ENCODE measurements around the gene PLOD1.
A peak's percentile ranks its signal among the peaks of the same experiment; 100 is the strongest.
"Not testable (repeated sequence)": the region's sequence is repeated elsewhere in the genome, so short reads cannot be mapped to it uniquely, and the experiment has no call there.

Gene PLOD1

DNA sequence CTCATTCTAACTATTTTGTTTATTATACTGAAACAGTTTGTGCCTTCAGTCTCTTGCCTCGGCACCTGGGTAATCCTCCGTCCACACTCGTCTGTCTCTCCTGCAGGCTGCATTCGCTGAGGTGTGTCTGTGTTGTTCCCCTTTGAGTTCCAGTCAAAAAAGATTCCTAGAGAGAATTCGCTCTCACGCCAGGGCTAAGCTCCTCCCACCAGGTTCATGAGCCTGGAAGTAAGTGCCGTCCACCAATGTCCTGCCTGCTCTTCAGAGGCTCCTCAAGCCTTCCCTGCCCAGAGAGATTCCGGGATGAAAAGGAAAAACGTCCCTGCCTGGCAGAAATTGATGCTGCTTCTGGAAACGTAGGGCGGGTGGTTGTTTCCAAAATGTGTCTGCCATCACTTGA lies 21.2 kb upstream of the PLOD1 start:
- no peak for DNase-seq

DNA sequence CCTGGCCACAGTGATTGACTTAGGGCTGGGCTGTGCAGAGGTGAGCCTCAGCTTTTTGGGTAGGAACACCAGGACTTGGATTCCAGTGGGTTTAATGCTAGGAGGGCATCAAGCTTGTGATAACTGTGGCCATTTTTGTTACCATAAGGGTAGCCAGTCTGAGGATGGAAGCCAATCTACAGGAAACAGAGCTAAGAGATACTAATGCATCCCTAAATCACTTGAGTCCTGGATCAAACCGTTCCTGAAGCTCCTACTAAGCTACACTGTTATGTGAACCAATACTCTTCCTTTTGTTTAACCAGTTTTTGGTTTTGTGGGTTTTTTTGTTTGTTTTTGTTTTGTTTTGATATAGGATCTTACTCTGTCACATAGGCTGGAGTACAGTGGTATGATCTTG lies 20.5 kb upstream of the PLOD1 start:
- no peak for DNase-seq

- no peak for DNase-seq
Measured at GRCh38 chr1:11918799-11919519, 15.6 kb upstream of the PLOD1 start.

DNA sequence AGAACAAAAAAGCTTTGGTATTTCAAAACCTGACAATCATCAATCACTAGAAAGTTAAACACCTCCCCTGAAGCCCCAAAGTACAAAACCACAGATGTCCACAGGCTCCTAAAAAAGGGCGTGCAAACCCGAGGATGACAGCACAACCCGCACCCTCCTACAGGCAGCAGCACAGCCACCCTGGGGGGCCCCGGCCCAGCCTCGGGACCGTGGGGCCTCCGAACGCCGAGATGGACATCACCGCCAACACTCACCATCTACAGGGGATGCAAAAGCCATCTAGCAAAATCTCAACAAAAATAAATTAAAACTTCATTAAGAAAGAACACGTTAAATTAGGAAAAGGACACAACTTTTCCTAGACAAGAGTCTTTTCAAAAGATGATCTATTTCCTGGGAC lies 14.9 kb upstream of the PLOD1 start:
- no peak for DNase-seq

GRCh38 chr1:11920239-11920903 lies 14.1 kb upstream of the PLOD1 start:
- no peak for DNase-seq

- DNase-seq, result no peak
Measured at GRCh38 chr1:11921022-11921421, 13.5 kb upstream of the PLOD1 start.

DNA sequence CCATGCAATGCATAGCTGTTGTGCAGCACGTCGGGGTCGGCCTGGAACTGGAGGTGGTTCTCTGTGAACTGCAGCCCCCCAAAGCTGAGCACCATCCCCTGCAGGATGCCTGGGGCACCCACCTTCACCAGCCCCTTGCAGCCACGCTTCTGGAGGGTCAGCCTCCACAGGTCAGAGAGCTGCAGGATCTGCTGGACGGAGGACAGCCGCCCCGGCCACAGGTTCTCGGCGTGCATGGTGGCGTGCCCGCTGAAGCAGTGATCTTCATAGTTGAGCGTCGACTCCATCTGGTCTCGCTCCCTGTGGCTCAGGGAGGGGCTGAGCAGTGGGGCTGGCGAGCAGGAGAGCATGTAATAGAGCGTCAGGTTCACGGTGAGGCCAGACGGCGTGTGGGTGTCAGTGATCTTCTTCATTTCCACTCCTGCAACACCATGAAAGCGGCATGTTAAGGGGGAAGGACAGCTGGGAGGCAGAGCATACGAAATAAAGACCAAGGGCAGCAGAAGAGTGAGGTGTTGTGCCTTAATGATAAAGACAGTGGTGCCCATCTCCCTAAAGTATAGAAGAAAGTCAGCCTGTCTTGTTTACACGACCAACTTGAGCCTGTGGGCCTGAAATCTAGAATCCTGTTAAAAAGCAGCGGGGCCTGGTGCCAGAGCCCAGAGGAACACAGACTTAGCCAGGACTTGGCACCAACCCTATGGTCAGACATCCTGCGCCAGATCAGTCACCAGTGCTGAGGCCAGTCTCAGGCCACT lies 11.3 kb upstream of the PLOD1 start:
- no peak for DNase-seq

DNA sequence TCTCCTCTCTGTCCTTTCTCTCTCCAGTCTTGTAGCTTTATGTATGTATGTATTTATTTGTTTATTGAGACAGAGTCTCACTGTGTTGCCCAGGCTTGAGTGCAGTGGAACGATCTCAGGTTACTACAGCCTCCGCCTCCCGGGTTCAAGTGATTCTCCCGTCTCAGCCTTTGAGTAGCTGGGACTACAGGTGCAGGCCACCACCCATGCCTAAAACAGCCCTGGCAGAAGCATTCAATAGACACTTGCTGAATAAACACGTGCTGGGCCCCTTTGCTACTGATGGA lies 10.7 kb upstream of the PLOD1 start:
- DNase-seq, result no peak

DNA sequence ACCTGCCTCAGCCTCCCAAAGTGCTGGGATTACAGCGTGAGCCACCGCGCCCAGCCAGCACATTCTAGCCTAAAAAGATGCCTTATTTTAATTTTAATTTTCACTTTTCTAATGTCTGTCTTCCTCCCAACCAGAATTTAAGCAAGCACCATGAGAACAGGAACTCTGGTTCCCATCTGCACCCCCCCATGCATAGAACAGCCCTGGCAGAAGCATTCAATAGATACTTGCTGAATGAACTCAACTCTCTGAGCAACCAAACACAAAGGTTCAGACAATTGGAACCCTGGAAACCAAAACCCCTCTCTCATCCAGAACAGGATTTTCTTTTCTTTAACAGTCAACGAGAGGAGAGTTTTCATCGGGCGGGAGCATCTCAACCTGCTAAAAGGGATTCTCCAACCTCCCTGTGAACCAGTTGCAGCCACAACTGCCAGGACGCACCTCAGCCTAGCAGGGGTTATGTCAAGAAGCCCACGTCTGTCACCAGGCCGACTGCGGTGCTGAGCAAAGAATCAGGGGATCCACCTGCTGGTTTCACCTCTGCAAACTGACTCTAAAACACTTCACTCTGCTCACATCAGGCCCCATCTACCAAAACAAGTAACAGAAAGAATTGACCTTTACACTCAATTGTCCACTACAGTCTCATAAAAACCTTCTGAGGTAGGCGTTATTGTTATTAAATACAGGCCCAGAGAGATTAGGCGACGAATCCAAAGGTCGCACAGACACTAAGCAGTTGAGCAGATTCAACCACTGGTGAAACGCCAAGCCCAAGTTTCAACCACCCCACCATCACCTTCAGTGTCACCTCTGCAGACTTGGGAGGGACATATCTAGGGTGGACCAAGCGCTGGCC lies 10.0 kb upstream of the PLOD1 start:
- DNase-seq, result peak; percentile 39

DNA sequence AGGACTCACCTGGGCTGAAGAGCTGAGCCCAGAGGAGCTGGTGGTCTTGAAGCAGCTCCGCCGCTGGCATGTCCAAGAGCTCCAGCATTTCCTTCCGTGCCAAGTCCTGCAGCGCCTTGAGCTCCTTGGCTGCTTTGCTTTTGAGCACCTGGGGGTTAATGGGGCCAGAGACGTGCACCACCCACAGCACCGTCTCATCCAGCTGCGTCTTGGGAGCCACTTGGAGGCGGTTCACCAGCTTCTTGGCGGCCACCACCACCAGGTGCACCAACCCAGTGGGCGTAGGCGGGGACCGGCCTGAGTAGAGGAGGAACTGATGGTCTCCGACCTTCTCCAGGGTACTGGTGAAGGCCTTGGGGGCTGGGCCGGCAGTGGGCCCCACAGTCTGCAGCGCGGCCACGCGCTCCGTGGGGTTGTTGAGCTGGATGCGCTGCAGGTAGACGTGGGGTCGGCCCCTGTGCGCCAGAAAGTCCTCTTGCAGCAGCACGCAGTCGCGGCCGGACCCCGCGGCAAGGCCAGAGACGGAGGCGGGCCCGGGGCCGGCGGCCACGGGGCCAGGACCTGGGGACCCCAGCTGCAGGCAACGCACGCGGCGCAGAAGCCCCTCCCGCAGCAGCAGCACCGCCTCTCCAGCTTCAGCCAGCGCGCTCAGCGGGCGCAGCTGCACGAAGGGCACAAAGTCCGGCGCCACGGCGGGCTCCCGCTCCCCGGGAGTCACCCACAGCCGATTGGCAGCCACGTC lies 9.2 kb upstream of the PLOD1 start:
- not testable (repeated sequence) for DNase-seq

GRCh38 chr1:11925938-11926292 lies 8.6 kb upstream of the PLOD1 start:
- DNase-seq, result no peak

DNA sequence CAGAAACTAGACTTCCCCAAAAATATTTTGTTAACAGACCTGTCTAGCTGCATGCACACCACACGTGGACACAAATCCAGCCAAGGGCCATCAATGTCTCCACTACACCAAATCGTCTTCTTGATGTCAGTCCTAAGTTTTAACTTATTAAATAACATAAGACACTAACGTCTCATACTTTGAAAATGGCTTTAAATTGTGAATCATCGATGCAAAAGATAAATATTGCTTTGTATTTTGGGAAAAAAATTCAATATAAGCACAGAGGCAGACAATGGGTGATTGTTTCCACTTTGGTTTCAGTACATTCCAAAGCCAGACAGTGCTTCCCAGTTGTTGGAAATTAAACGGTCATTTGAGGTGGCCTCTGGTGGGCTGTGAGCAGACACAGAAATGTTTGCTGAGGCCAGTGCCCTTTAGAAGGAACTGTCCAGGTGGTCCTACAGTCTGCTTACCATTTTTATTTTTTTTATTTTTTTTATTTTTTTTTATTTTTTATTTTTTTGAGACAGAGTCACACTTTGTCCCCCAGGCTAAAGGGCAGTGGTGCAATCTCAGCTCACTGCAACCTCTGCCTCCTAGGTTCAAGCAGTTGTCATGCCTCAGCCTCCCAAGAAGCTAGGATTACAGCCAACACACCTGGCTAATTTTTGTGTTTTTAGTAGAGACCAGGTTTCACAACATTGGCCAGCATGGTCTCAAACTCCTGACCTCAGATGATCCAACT lies 6.5 kb upstream of the PLOD1 start:
- no peak for DNase-seq

- no peak for DNase-seq
Measured at GRCh38 chr1:11929849-11930248, 4.7 kb upstream of the PLOD1 start.

DNA sequence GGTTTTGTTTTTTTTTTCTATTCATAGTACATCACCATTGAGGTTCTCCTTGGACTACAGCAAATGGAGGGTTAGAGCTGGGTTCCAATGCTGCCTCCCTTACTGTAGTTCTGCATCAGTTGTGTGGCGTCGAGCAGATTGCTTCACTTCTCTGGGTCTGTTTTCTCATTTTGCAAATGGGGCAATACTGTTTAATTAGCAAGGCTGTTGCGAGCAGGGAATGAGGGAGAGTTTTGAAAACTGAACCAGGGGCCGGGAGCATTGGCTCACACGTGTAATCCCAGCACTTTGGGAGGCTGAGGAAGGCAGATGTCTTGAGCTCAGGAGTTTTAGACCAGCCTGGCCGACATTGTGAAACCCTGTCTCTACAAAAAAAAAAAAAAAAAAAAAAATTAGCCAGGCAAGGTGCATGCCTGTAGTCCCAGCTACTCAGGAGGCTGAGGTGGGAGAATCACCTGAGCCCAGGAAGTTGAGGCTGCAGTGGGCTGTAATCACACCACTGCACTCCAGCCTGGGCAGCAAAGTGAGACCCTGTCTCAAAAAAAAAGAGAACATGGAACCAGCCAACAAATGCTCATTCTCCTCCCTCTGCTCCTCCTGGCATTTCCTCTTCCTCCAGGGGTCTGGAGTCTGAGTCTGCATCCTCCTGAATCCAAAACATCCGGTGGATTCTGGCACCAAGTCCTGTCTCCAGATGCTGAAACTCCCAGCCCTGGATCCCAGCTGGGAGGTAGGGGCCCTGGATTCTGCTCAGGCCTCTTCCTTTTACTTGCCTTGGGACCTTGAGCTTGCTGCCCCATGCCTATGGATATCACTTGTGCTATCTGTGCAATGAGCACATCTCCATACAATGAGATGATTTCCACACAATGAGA lies 3.7 kb upstream of the PLOD1 start:
- DNase-seq, result no peak

GRCh38 chr1:11931845-11932244 lies 2.7 kb upstream of the PLOD1 start:
- no peak for DNase-seq

GRCh38 chr1:11935057-11935412 lies 518 bp downstream of the PLOD1 start:
- DNase-seq, result no peak

GRCh38 chr1:11935733-11936132 lies 1.2 kb downstream of the PLOD1 start:
- not testable (repeated sequence) for DNase-seq

DNA sequence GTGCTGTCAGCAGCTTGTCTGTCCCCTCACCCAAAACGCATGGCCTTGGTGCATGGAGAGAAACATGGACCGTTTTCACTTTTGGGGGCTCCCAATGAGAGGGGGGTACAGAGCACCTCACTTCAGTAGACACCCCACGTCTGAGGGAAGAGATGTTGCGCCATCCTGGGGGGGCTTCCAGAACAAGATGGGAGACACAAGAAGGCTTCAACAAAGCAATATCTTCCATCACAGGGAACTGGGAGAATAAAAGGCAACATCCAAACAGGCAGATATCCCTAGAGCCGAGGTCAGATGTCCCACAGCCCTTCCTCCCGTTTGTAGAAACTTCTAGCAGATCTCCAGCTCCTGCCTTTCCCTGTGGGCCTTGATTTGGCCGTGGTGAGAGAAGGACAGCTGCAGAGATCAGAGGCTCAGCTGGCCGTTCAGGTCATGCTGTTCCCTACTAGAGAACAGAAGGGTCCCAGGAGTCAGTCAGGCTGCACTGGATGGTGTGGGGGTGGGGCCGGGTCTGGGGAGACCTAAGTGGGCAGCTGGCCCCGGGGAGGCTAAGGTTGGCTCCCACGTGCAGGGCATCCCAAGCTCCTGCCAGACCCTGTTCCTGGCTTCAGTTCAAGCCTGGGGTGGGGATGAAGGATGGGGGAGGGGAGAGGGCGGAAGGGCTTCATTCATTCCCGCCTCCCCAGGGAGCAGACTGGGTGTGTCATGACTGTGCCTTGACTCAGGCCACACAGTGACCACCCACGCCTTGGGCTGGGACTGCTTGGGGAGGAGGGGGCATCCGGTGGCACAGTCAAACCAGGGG lies 4.4 kb downstream of the PLOD1 start:
- no peak for DNase-seq

DNA sequence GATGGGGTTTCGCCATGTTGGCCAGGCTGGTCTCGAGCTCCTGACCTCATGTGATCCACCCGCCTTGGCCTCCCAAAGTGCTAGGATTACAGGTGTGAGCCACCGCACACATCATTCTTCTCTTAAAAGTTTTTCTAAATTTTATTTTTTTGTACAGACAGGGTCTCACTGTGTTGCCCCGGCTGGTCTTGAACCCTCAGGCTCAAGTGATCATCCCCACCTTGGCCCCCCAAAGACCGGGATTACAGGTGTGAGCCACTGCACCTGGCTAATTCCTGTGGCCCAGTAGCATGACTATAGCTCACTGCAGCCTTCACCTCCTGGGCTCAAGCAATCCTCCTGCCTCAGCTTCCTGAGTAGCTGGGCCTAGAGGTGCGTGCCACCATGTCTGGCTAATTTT lies 5.3 kb downstream of the PLOD1 start:
- not testable (repeated sequence) for DNase-seq

- DNase-seq, result no peak
Measured at GRCh38 chr1:11940260-11940921, 5.9 kb downstream of the PLOD1 start.
